Body of pancreas (tissue), 4 donors: ENCODE results near the gene DNMT3A.

Source experiments
- POLR2A ChIP-seq, 3 donors: fragments of 450-650 bp; IDR thresholded peaks; one replicate each; pipeline ENCODE4 v1.6.1; 2016; ENCODE audit warnings: antibody characterized with exemption in 3 of 3, mild to moderate bottlenecking in 2 of 3
- TF ChIP-seq, protein P1 (sequence below), 7 experiments: fragments of 450-650 bp in 4 of 7; fragments of 200-600 bp in 3 of 7; sonication (generic) in 3 of 7; IDR thresholded peaks; one replicate each; pipeline ENCODE4 v1.5.1; 2016 to 2019; ENCODE audit warnings: antibody characterized with exemption in 7 of 7

DNA sequence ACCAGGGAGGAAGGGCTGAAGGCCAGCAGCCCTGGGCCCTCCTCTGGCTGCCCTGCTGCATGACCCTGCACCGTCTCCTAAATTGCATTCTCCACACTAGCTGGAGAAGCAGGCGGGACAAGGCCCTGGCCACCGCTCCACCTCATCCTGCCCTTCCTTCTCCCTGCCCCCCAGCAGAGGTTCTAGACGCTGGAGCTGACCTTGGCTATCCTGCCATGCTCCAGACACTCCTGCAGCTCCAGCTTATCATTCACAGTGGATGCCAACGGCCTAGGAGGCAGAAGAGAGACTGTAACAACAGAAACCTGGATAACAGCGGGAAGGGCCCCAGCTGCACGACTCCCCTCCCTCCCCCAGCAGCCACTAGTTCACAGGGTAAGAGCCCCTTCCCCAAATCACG lies 105.0 kb downstream of the DNMT3A start:
- TF ChIP-seq, protein P1, sequence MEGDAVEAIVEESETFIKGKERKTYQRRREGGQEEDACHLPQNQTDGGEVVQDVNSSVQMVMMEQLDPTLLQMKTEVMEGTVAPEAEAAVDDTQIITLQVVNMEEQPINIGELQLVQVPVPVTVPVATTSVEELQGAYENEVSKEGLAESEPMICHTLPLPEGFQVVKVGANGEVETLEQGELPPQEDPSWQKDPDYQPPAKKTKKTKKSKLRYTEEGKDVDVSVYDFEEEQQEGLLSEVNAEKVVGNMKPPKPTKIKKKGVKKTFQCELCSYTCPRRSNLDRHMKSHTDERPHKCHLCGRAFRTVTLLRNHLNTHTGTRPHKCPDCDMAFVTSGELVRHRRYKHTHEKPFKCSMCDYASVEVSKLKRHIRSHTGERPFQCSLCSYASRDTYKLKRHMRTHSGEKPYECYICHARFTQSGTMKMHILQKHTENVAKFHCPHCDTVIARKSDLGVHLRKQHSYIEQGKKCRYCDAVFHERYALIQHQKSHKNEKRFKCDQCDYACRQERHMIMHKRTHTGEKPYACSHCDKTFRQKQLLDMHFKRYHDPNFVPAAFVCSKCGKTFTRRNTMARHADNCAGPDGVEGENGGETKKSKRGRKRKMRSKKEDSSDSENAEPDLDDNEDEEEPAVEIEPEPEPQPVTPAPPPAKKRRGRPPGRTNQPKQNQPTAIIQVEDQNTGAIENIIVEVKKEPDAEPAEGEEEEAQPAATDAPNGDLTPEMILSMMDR (IDR thresholded peaks at IDR 0.05), result no peak
- no peak for TF ChIP-seq POLR2A (IDR thresholded peaks at IDR 0.05)
